HG02571 (cell line): ENCODE measurements around the gene MYRF.

Experiments
- ATAC-seq: cut with Tn5 transposase; IDR thresholded peaks from one replicate; pipeline ENCODE4 v1.9.1; 2021; ENCODE audit warnings: mild to moderate bottlenecking, moderate library complexity; ENCODE audit not compliant: unreplicated experiment

MYRF gene

DNA sequence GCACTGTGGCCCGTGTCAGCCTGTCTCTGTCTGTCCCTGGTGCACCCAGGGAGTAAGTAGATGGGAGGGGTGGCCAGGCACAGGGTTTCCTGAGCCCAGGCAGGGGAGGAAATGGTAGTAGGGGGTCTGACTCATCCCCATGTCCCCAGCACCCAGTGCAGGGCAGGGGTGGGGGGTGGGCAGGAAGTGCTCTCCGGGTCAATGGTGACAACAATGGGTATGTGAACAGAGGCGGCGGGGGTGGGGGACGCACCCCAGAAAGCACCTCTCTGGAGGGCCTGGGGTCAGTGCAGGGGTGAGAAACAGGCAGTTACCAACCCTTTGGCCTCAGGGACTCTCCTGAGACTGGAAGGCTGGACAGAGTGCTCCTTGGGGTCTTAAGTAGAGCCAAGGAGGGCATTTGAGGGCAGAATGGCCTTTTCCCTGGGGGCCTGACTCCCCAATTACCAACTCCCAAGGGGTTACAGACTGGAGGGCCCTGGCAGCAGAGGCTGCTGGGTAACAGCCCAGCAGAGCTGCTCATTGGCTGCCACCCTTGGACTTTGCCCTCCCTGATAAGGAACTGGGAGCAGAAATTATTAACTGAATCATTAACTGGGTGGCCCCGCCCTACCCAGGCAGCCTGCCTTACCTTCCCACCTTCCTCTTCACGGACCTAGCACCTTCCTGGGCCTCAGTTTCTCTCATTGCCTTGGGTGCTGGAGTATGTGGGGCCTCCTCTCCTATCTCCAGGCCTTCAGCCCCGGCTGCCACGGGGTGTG is 4.2 kb downstream of the MYRF start:
- no peak for ATAC-seq

DNA sequence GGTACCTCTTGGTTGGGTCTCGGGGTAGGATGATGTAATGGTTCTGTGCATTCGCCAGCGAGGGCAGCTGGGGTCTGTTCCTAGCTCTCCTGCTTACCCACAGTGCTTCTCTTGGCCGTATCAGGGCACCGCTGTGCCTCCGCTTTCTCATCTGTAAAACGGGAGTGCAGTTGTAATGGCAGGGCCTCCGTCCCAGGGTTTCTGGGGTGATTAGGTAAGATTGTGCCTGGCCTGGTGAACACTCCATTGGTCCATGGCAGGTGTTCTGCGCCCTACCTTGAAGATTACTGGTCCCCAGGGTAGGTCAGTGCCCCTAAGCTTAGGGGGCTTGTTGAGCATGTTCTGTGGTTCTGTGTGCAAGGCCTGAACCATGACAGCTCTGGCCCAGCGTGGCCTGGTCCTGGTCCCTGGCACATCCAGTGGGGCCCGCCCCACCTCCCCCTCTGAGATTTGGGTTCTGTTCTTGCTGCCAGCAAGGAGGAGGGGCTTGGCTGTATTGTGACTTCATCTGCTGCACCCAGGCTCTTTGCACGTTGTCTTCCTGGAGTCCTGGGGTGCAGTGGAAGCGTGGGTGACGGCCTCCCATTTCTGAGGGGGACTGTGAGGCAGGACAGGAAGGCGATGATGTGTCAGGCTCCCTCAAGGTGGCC is 4.9 kb downstream of the MYRF start:
- no peak for ATAC-seq

DNA sequence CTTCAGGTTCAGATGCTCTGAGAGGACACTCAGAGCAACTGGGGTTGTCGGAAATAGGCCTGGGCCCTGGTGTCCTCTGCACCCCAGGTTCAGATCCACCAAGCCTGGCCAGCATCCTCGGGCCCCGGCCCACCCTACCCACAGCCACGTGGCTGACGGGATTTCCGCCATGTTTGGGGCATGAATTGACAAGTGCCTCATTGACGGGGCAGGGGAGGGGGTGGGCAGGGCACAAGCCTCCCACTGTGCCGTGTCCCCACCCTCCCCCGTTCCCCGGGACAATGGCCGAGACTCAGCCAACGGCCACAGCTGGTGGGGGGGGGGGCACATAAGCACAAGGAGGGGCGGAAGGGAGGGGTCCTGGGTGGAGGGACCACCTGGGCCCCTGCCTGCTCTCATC is 8.5 kb downstream of the MYRF start:
- no peak for ATAC-seq

DNA sequence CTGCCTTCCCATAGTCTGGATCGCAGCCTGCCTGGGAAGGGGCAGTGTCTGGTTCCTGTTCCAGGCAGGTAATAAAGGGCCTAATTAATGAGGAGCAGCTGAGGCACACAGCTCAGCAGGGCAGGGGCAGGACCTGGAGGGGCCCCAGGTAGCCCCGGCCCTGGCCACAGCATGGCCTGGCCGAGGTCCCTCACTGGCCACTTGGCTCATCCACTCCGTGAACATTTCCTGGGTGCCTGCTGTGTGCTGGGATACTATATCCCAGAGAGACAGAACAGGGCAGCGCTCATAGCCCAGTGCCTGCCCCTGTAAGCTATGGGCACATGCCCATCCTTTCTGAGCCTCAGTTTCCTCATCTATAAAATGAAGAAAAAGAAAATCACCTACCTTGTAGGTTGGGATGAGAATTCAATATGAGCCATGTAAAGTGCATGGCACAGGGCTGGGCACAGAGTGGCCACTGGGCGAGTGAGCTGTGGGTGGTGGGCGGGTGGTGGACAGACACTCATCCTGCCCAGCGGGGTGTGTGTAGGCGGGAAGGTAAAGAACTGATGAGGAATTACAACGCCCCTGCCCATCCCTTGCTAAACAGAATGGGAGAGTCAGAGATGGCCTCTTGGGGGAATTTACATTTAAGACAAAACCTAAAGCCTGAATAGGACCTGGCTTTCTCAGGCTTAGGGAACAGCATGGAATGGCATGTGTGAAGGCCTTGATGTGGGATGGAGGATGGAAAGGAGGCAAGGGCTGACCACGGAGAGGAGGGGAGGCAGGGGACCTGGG is 9.2 kb downstream of the MYRF start:
- no peak for ATAC-seq

DNA sequence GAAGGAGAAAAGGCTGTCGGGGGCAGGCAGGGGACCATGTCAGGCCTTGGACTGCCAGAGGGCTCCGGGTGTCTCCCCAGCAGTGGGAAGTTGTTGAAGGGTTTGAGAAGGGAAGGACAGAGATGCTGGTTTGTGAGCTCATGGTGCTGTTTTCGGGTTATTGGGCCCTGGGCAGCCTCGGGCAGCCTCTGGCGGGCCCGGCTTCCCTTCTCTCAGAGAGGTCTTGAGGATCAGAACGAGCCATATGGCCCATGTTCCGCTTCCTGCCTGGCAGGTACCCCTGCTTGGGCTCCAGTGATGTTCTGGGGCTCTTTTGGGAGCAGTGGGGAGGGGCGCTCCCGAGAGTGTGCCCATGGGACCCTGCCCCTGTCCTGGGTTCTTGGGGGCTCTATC is 9.8 kb downstream of the MYRF start:
- no peak for ATAC-seq

DNA sequence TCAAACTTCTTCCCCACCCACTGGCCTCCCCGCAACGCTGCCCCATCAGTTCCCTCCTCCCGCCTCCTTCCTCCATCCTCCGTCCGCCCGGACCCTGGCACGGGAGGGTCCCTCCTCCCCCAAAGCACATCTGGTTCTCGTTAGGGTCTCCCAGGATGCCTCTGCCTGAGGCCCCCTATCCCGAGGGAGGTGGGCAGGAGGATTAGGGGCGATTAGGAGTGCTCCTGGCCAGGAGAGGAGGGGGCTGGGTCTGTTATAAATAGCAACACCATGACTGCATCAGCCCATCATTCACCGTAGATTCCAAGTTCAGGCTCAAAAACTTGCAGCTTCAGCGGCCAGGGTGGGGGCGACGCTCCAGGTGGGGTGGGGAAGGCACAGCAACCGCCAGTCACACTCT is 10.4 kb downstream of the MYRF start:
- no peak for ATAC-seq

DNA sequence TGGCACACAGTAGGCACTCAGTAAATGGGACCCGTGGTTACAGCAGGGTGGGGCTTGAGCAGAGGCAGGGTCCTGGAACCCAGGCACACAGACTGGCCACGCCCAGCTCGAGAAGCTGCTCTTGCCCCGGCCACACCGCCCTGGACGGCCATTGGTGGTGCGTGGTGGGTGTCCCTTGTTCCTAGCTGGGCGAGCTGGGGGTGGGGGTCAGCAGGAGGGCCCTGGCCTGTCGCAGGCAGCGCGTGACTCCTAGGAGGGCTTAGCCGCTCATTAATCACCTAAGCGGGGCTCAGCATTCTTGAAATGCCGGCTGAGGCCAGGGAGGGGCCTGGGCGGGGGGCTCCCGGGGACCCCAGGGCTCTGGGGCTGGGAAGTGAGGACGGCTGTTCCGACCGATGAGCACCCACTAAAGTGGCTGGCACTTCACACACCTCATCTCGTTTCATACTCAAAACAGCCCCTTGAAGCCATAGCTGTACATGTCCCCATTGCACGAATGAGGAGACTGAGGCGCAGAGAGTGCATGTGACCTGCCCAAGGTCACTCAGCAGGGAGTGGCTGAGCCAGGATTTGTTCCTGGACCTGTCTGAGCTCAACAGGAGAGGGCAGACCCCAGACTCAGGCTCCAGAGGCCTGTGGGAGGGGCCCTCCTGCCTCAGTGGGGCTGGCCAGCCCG is 11.6 kb downstream of the MYRF start:
- no peak for ATAC-seq

DNA sequence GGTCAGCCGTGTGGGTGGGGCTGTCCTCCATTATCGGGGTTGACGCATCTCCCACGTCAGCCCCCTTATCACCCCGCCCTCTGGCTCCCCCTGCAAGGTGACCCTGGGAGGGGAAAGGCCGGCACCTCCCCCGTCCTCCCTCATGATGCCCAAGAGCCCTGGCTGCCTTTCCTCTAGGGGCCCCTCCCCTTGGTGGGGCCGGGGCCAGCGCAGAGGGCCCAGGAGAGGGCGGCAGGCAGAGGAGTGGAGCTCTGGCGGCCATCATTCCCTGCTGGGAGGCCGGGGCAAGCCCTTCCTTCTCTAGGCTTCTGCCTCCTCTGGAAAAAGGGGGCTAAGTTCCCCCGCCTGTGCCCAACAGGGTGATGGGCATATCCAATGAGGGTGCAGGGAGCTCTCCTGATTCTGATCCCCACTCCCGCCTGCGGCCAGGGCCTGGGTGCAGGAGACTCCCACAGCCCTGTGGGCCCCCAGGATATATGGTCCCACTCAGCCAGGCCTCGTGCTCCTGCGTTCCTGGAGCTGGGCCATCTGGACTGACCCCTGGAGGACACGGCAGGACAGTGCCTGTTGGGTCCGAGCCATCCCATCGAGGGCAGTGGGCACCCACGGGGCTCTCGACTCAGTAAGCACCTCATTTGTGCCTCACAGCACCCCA is 12.3 kb downstream of the MYRF start:
- ATAC-seq: no peak

DNA sequence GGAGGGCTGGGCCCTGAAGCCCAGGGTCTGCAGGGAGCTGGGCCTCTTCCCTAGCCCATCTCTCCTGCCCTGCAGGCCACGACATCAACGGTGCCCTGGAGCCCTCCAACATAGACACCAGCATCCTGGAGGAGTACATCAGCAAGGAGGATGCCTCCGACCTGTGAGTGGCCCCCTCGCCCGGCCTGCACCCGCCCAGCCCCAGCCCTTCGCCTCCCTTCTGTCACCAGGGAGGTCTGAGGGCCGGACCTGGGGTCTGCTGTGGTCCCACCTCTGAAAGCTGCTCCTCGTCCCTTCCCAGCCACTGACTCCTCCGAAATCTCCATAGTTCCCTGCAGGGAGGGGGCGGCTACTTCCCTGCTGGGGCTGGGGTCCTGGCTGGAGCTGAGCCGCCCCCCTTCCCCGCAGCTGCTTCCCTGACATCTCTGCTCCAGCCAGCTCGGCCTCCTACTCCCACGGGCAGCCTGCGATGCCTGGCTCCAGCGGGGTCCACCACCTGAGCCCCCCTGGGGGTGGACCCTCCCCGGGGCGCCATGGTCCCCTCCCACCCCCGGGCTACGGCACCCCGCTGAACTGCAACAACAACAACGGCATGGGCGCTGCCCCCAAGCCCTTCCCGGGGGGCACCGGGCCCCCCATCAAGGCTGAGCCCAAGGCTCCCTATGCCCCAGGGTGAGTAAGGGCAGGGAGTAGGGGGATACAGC is 13.3 kb downstream of the MYRF start:
- no peak for ATAC-seq

DNA sequence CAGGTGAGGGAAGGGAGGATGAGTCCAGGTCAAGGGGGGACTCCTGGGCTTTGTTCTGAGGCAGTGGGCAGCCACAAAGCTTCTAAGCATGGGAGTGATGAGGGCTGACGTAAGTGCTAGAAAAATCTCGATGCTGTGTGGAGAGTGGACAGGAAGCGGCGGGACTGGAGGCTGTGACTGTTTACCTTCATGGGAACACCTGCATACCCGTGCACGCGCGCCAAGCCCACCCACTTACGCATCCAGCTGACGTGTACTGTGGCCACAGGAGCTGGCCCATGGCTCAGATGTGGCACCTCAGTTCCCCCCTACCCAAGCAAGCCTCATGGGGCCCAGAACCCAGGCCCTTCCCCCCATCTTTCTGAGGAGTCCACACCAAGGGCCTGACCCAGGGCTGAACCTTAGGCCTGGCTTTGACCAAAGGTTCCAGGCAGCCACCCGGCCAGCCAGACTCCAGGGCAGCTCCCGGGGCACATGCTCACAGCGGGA is 14.0 kb downstream of the MYRF start:
- no peak for ATAC-seq

DNA sequence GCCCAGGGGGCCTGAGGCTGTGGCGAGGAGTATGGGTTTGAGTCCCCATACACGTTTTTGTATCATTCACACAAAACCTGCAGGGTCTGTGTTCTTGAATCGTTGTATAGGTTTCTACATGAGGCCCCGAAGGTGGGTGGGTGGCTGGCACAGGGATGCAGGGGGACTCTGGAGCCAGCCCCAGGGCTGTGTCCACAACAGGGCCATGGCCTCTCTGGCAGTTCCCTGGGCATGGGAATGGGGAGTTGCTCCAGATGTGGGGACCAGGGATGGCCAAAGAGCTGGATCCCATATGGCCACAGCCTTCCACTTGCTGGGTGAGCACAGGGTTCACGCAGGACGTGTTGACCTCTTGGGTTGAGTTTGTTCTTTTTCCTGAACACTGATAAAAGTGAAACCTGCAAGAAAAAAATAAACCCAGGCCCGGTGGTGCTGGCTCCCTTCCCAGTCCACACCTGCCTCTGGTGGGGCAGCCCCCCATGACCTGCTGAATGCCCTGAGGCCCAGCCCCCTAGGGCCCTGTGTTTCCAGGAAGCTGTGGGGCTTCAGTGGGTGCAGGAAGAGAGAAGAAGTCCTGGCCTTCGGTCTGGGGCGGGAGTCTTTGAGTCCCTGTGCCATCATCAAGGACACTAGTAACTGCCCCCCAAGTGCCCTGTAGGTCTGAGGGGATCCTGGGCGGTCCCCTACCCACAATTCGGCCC is 16.1 kb downstream of the MYRF start:
- ATAC-seq: no peak

DNA sequence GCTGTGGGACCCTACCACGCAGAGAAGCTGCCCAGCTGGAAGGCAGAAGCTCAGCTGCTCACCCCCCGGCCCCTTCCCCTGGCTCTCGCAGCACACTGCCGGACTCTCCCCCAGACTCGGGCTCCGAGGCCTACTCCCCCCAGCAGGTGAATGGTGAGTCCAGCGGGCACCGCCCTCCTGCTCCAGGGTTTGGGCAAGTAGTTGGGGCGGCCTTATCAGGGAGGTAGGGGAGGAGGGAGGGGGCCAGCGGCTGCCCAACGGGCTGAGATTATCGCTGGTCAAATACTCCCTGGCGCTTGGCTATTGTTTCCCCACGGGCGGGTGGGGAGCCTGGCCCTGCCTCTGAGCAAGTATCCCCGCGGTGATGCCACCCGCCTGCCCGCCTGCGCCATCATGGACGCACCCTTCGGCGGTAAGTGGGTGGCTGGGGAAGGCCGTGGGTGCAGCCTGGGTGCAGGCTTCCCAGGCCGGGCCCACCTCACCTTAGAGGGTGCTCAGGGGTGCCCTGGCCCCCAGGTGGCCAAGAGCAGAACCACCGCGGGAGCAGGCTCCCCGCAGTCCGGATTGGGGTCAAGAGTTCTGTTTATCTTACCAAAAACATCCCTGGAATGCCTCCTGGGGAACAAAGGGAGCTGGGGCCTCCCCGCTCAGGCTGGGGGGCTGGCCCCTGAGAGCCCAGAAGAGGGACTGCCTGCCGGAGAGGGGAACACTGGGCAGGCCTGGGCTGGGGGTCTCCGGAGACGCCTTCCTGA is 16.9 kb downstream of the MYRF start:
- ATAC-seq: no peak

DNA sequence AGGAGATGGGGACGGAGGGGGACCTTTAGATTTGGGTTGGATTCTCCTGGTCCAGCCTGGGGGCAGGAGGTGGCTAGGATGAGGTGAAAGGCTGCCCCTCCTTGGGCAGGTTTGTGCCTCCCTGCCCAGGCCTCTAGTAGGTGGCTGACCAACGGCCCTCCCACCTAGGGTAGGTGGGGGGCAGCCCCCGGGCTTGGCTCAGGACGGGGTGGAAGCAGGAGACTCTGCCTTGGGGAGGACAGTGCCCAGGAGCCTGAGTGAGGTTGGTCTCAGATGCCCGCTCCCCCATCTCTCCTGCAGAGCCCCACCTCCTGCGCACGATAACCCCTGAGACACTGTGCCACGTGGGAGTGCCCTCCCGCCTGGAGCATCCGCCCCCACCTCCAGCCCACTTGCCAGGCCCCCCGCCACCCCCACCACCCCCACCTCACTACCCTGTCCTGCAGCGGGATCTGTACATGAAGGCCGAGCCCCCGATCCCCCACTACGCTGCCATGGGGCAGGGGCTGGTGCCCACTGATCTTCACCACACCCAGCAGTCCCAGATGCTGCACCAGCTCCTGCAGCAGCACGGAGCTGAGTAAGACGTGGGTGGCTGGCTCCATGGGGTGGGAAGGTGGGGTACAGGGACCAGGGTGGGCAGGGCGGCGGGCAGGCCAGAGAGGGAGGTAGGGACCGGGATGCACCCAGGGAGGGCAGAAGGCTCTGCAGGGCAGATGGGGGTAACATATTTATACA is 17.7 kb downstream of the MYRF start:
- ATAC-seq: no peak

DNA sequence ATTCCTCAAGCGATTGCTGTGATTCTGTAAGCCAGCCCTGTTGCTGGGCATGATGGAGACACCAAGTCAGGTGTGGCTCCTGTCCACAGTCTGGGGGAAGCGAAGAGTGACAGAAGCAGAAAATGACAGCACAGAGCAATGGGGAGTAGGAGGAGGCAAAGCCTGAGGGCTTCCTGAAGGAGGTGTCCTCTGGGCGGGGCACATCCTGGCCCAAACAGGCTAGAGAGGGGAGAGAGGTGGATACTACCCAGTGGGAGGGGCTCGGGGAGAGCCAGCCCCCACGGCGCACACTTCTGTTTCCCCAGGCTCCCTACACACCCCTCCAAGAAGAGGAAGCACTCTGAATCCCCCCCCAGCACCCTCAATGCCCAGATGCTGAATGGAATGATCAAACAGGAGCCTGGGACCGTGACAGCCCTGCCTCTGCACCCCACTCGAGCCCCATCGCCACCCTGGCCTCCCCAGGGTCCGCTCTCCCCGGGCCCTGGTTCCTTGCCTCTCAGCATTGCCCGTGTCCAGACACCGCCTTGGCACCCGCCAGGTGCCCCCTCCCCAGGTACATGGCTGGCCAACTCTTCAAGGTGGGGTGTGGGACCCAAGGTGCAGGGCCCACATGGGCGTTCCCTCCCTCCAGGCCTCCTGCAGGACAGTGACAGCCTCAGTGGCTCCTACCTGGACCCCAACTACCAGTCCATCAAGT is 18.9 kb downstream of the MYRF start:
- no peak for ATAC-seq

DNA sequence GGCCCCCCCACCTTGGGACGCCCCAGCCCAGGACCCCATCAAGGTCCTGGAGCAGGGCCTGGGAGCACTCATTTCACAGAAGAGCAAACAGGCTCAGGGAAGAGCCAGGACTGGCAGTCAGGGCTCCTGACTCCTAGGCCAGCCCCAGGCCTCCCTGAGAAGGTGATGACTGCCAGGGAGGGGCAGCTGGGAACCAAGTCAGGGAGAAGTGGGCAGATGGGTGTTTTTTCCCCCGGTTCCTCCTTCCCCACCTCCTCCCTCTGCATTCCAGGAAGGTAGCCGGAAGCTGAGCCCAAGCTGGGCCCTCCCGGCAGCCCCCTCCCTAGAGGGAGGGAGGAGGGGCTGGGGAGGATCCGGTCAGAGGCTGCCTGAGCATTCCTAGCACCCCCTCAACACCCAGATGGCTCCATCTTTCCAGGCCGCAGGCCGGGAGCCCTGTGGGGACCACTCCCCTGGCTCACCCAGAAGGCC is 19.6 kb downstream of the MYRF start:
- no peak for ATAC-seq

DNA sequence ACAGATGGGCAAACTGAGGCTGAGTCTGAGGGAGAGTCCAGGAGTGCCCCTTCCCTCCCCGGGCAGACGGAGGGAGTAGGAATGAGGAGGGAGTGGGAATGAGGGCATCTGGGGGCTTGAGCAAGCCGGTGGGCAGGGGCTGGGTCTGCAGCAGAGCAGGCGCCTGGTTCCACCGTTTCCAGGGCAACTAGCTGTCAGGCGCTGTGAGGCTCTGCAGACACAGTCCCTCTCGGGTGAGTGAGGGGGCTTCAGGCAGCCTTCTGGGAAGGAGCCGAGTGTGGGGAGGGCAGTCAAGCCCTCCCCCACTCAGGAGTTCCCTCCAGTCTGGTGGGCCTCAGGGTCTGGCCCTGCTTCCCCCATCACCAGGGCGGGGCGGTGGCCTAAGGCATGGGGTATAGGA is 20.9 kb downstream of the MYRF start:
- no peak for ATAC-seq

DNA sequence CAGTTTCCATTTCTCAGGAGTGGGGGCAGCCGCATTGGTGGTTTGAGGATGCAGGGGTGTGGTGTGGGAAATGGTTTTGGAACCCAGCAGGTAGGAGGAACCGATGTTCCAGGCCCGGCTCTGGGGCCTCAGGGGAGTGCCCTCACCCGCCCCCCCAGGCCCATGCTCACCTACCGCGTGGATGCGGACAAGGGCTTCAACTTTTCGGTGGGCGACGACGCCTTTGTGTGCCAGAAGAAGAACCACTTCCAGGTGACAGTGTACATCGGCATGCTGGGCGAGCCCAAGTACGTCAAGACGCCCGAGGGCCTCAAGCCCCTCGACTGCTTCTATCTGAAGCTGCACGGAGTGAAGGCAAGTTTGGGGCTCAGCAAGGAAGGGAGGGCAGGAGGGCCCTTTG is 21.4 kb downstream of the MYRF start:
- no peak for ATAC-seq
